ENCODE measurements around the gene CLMN. TPM values are rescaled to one million over a fixed set of nuclear protein-coding genes. Genes with fewer than 3 reads are reported as not detected.

The CLMN gene
- total and polyA plus RNA-seq, 2 of the 13 experiments (the other 11 are each of a cell fraction or from before 2014, with no cell fraction given): 15.1 to 16.7 TPM

- Histone ChIP-seq H3K36me3 (replicated peaks in 1 of 2; ENCODE audit: control insufficient read depth in 1 of 2, insufficient read depth in 2 of 2, low read length in 2 of 2) (no peaks in the 10 kb centered on the region), H4K20me1 (ENCODE audit: insufficient read depth, low read length) (no peaks in the 10 kb centered on the region), H3K9me3 (ENCODE audit: low read length) (peaks cover 8% of the 10 kb centered on the region; the same call in 1 of the 2 replicates), H3K4me1 (ENCODE audit: insufficient read depth, low read length) (peaks cover 36% of the 10 kb centered on the region), H3K9ac (ENCODE audit: insufficient read depth, low read depth, low read length) (no peak overlapping the region), H2AFZ (ENCODE audit: low read length) (no peak overlapping the region), H3K4me2 (ENCODE audit: low read depth, low read length) (no peak overlapping the region), H3K27me3 (ENCODE audit: control insufficient read depth in 1 of 2, insufficient read depth in 2 of 2, low read length in 2 of 2) (no peaks in the 10 kb centered on the region), H3K79me2 (ENCODE audit: insufficient read depth, low read length) (peaks cover 3% of the 10 kb centered on the region), H3K27ac (ENCODE audit: extremely low read length, insufficient read depth, low read length) (no peak overlapping the region), H3K4me3 (replicated peaks in 1 of 3; ENCODE audit: insufficient read depth in 1 of 3, low read depth in 2 of 3, low read length in 3 of 3) (no peak overlapping the region)
- 95% methylated on average over 6 of the region's 6 CpGs for WGBS (ENCODE audit: low lambda C conversion rate)
- ATAC-seq (no peak), DNase-seq (ENCODE audit: low spot score) (no peak), FAIRE-seq (no peak)
- ChIA-PET POLR2A (no interaction called here), CTCF (ENCODE audit: low intra/inter-chr PET ratio, low total read pairs) (no interaction called here)
- in situ Hi-C loops (cut with HindIII; ENCODE audit: extremely low pct_ligation_motif_present, low pct_unique_long_range_greater_than_20kb): no loop called here
- no peak for TF ChIP-seq SMYD3 (CRISPR knock-in tag; IDR thresholded peaks at IDR 0.05)
- no peak for TF ChIP-seq KMT2A (CRISPR knock-in tag; IDR thresholded peaks at IDR 0.05)
- TF ChIP-seq CSRNP2 (CRISPR knock-in tag; conservative IDR thresholded peaks at IDR 0.05; ENCODE audit: low read depth): no peak
- no peak for TF ChIP-seq ZNF317 (CRISPR knock-in tag; IDR thresholded peaks at IDR 0.05)
- TF ChIP-seq GABPB1 (CRISPR knock-in tag; IDR thresholded peaks at IDR 0.05): no peak
- no peak for TF ChIP-seq ZFP37 (CRISPR knock-in tag; IDR thresholded peaks at IDR 0.05; ENCODE audit: borderline replicate concordance)
- no peak for TF ChIP-seq DMAP1 (CRISPR knock-in tag; IDR thresholded peaks at IDR 0.05)
- no peak for TF ChIP-seq ZFP91 (CRISPR knock-in tag; IDR thresholded peaks at IDR 0.05; ENCODE audit: borderline replicate concordance)
- no peak for TF ChIP-seq ZNF354B (CRISPR knock-in tag; IDR thresholded peaks at IDR 0.05)
- intact Hi-C loops (cut with micrococcal nuclease; ENCODE audit: unreplicated experiment): no loop called here
- no TSS peak for BruUV-seq (replicated peaks)
These were observed 32.4 kb downstream of the CLMN start for GRCh38 chr14:95287176-95287754.

Measured in HepG2 (cell line).